Measurements from ENCODE around the gene IL17RA.

The IL17RA gene

GRCh38 chr22:17138513-17138912 is 53.7 kb downstream of the IL17RA start:
- no peak overlapping the region for H3K27ac ChIP-seq (ENCODE audit: low read length)
- no peak overlapping the region for H2AFZ ChIP-seq (ENCODE audit: low read depth, low read length)
- no peak overlapping the region for H3K4me3 ChIP-seq (ENCODE audit: low read depth in 1 of 2, low read length in 2 of 2)
- H3K79me2 ChIP-seq (ENCODE audit: insufficient read depth, low read length), result no peaks in the 10 kb centered on the region
- H3K4me2 ChIP-seq (ENCODE audit: insufficient read depth, low read length), result no peak overlapping the region
- H3K9me3 ChIP-seq (ENCODE audit: insufficient read depth, low read length, severe bottlenecking), result no peaks in the 10 kb centered on the region
- no peak overlapping the region for H3K9ac ChIP-seq (ENCODE audit: low read depth, low read length)
- TF ChIP-seq CTCF (IDR thresholded peaks at IDR 0.05; ENCODE audit: borderline replicate concordance, extremely low read depth, low read length, poor library complexity, severe bottlenecking) (no peak), EZH2 (IDR thresholded peaks at IDR 0.05; ENCODE audit: borderline replicate concordance, low read depth, low read length, severe bottlenecking) (no peak)
- H3K4me1 ChIP-seq (ENCODE audit: insufficient read depth, low read length), result no peaks in the 10 kb centered on the region
- ATAC-seq (ENCODE audit: insufficient read depth, low read depth) (no peak), DNase-seq (no peak)
- no peaks in the 10 kb centered on the region for H3K36me3 ChIP-seq (ENCODE audit: insufficient read depth, low read length)
- no peaks in the 10 kb centered on the region; the same call in 1 of the 2 replicates for H4K20me1 ChIP-seq (ENCODE audit: insufficient read depth, low read length)
- no peaks in the 10 kb centered on the region for H3K27me3 ChIP-seq (ENCODE audit: insufficient read depth, low read length, poor library complexity)

- TF ChIP-seq CTCF (IDR thresholded peaks at IDR 0.05; ENCODE audit: borderline replicate concordance, extremely low read depth, low read length, poor library complexity, severe bottlenecking) (no peak), EZH2 (IDR thresholded peaks at IDR 0.05; ENCODE audit: borderline replicate concordance, low read depth, low read length, severe bottlenecking) (no peak)
- H3K27ac ChIP-seq (ENCODE audit: low read length), result no peak overlapping the region
- no peaks in the 10 kb centered on the region; the same call in 1 of the 2 replicates for H4K20me1 ChIP-seq (ENCODE audit: insufficient read depth, low read length)
- H3K9ac ChIP-seq (ENCODE audit: low read depth, low read length), result no peak overlapping the region
- H2AFZ ChIP-seq (ENCODE audit: low read depth, low read length), result no peak overlapping the region
- peaks cover 2% of the 10 kb centered on the region for H3K27me3 ChIP-seq (ENCODE audit: insufficient read depth, low read length, poor library complexity)
- H3K79me2 ChIP-seq (ENCODE audit: insufficient read depth, low read length), result no peaks in the 10 kb centered on the region
- no peak for DNase-seq
- H3K4me2 ChIP-seq (ENCODE audit: insufficient read depth, low read length), result no peak overlapping the region
- ATAC-seq (ENCODE audit: insufficient read depth, low read depth), result no peak
- H3K36me3 ChIP-seq (ENCODE audit: insufficient read depth, low read length), result no peaks in the 10 kb centered on the region
- H3K4me3 ChIP-seq (ENCODE audit: low read depth in 1 of 2, low read length in 2 of 2), result no peak overlapping the region
- no peaks in the 10 kb centered on the region for H3K9me3 ChIP-seq (ENCODE audit: insufficient read depth, low read length, severe bottlenecking)
- H3K4me1 ChIP-seq (ENCODE audit: insufficient read depth, low read length), result no peaks in the 10 kb centered on the region
Observed at GRCh38 chr22:17140022-17140421, 55.2 kb downstream of the IL17RA start.

- no peaks in the 10 kb centered on the region for H3K36me3 ChIP-seq (ENCODE audit: insufficient read depth, low read length)
- H3K27me3 ChIP-seq (ENCODE audit: insufficient read depth, low read length, poor library complexity), result peaks cover 3% of the 10 kb centered on the region
- TF ChIP-seq EZH2 (IDR thresholded peaks at IDR 0.05; ENCODE audit: borderline replicate concordance, low read depth, low read length, severe bottlenecking) (no peak), CTCF (IDR thresholded peaks at IDR 0.05; ENCODE audit: borderline replicate concordance, extremely low read depth, low read length, poor library complexity, severe bottlenecking) (no peak)
- H3K4me3 ChIP-seq (ENCODE audit: low read depth in 1 of 2, low read length in 2 of 2), result no peak overlapping the region
- H3K9me3 ChIP-seq (ENCODE audit: insufficient read depth, low read length, severe bottlenecking), result no peaks in the 10 kb centered on the region
- H3K27ac ChIP-seq (ENCODE audit: low read length), result no peak overlapping the region
- no peaks in the 10 kb centered on the region; the same call in 1 of the 2 replicates for H4K20me1 ChIP-seq (ENCODE audit: insufficient read depth, low read length)
- no peak overlapping the region for H3K9ac ChIP-seq (ENCODE audit: low read depth, low read length)
- H3K4me1 ChIP-seq (ENCODE audit: insufficient read depth, low read length), result no peaks in the 10 kb centered on the region
- no peaks in the 10 kb centered on the region for H3K79me2 ChIP-seq (ENCODE audit: insufficient read depth, low read length)
- H3K4me2 ChIP-seq (ENCODE audit: insufficient read depth, low read length), result no peak overlapping the region
- no peak for ATAC-seq (ENCODE audit: insufficient read depth, low read depth)
- no peak overlapping the region for H2AFZ ChIP-seq (ENCODE audit: low read depth, low read length)
- DNase-seq, result no peak
Observed at GRCh38 chr22:17140826-17141766, 56.3 kb downstream of the IL17RA start.

Data from DND-41 (cell line).